GM12878 (cell line): ENCODE results near the gene KISS1R. TPM values are rescaled to one million over a fixed set of nuclear protein-coding genes. Genes with fewer than 3 reads are reported as not detected.
A peak's percentile ranks its signal among the peaks of the same experiment; 100 is the strongest.

Source experiments
- ATAC-seq: fragments of 200-7000 bp; cut with Tn5 transposase; 3 replicates; pipeline ENCODE4 v1.9.1; 2020; ENCODE audit warnings: mild to moderate bottlenecking, moderate library complexity
- BruUV-seq: library from RNA; stranded (reverse); fragments of 400-500 nt; replicated peaks from 2 replicates; lab custom pipeline; 2021; lab: Mats Ljungman, UMichigan
- CTCF ChIA-PET: fragments of 300-600 bp; sonication (Branson Sonifier 250); formaldehyde crosslinking; extraction: SDS; loops from one replicate; lab custom pipeline; 2021; ENCODE audit warnings: inconsistent platforms; lab: Yijun Ruan, JAX
- POLR2A ChIA-PET: fragments of 350-600 bp; formaldehyde crosslinking; extraction: SDS; loops from one replicate; lab custom pipeline; 2021; ENCODE audit warnings: inconsistent platforms; lab: Charles Lee
- RAD21 ChIA-PET: fragments of 300-600 bp; sonication (Branson Sonifier 250); formaldehyde crosslinking; loops from one replicate; lab custom pipeline; 2023; ENCODE audit warnings: antibody characterized with exemption; ENCODE audit not compliant: unreplicated experiment; lab: Charles Lee
- SMC1A ChIA-PET: fragments of 300-600 bp; sonication (Branson Sonifier 250); formaldehyde crosslinking; loops from one replicate; lab custom pipeline; 2023; ENCODE audit not compliant: unreplicated experiment, uncharacterized antibody; lab: Charles Lee
- DNase-seq: peaks from one replicate; pipeline ENCODE4 v3.0.0-alpha.2; 2011; ENCODE audit warnings: low read depth, low spot score
- FAIRE-seq: peaks from 3 replicates; lab custom pipeline; 2011; peaks lifted over from hg19 to GRCh38; lab: Jason Lieb, UNC
- H2AFZ ChIP-seq: 2 replicates; pipeline ENCODE4 v1.6.0; 2011; ENCODE audit warnings: low read depth, low read length, control low read depth; ENCODE audit not compliant: control insufficient read depth
- H3K27ac ChIP-seq: 2 replicates; pipeline ENCODE4 v1.5.1; 2011; ENCODE audit warnings: control low read depth; ENCODE audit not compliant: control insufficient read depth, insufficient read depth
- H3K27me3 ChIP-seq, 2 experiments: replicated peaks in 1 of 2; 2 replicates each; pipeline versions ENCODE4 v1.6.0 to v1.6.1; 2011; ENCODE audit warnings: low read length in 1 of 2; ENCODE audit not compliant: control insufficient read depth in 2 of 2, insufficient read depth in 2 of 2
- H3K36me3 ChIP-seq, 2 experiments: 2 replicates each; pipeline ENCODE4 v1.5.1; 2011; ENCODE audit warnings: low read length in 1 of 2; ENCODE audit not compliant: control insufficient read depth in 2 of 2, insufficient read depth in 2 of 2
- H3K4me1 ChIP-seq: 2 replicates; pipeline ENCODE4 v1.6.1; 2011; ENCODE audit warnings: mild to moderate bottlenecking, low read length, moderate library complexity, mixed read lengths; ENCODE audit not compliant: control insufficient read depth, insufficient read depth
- H3K4me2 ChIP-seq: 2 replicates; pipeline ENCODE4 v1.6.0; 2011; ENCODE audit warnings: control low read depth; ENCODE audit not compliant: control insufficient read depth, insufficient read depth
- H3K4me3 ChIP-seq: fragments of 200-600 bp; sonication (generic); 2 replicates; pipeline ENCODE4 v1.5.1; 2016
- H3K79me2 ChIP-seq: 2 replicates; pipeline ENCODE4 v1.6.0; 2011; ENCODE audit warnings: low read length; ENCODE audit not compliant: control insufficient read depth, insufficient read depth
- H3K9ac ChIP-seq: 2 replicates; pipeline ENCODE4 v1.8.0; 2011; ENCODE audit warnings: low read length, control low read depth, mixed read lengths; ENCODE audit not compliant: control insufficient read depth, insufficient read depth
- H3K9me3 ChIP-seq: replicated peaks from 3 replicates; pipeline ENCODE4 v1.5.1; 2011; ENCODE audit warnings: mild to moderate bottlenecking, low read length; ENCODE audit not compliant: control insufficient read depth, insufficient read depth
- H4K20me1 ChIP-seq: 2 replicates; pipeline ENCODE4 v1.6.0; 2011; ENCODE audit not compliant: control insufficient read depth, insufficient read depth
- CBFB ChIP-seq: IDR thresholded peaks from 2 replicates; pipeline ENCODE4 v1.6.1; 2016; ENCODE audit warnings: antibody characterized with exemption, low read depth
- CREM ChIP-seq: IDR thresholded peaks from 2 replicates; pipeline ENCODE4 v1.6.1; 2014; ENCODE audit warnings: antibody characterized with exemption, low read depth
- NBN ChIP-seq: fragments of 450-650 bp; IDR thresholded peaks from 2 replicates; pipeline ENCODE4 v1.6.1; 2016
- NR2C1 ChIP-seq: fragments of 450-650 bp; IDR thresholded peaks from 2 replicates; pipeline ENCODE4 v1.6.1; 2017; ENCODE audit warnings: antibody characterized with exemption, mild to moderate bottlenecking, moderate library complexity
- POLR2A ChIP-seq: IDR thresholded peaks from 2 replicates; pipeline ENCODE4 v1.6.1; 2011; ENCODE audit warnings: low read depth, mild to moderate bottlenecking, low read length
- WGBS: methylation state at CpG from one replicate; pipeline ENCODE4 v1.1.6; 2016; ENCODE audit warnings: low lambda C conversion rate; ENCODE audit not compliant: insufficient replicate concordance, insufficient coverage; ENCODE audit errors: missing lambda C conversion rate; 5-methylcytosine and 5-hydroxymethylcytosine counted together
- in situ Hi-C: fragments of 300-500 bp; cut with MboI; formaldehyde crosslinking; loops from 9 replicates; pipeline ENCODE4 v1.14.3; 2018; ENCODE audit warnings: mixed read lengths
- intact Hi-C: fragments of 100-400 bp; cut with micrococcal nuclease; formaldehyde crosslinking; loops from one replicate; pipeline ENCODE4 v1.14.2; 2022; ENCODE audit not compliant: unreplicated experiment
- polyA plus RNA-seq, 11 experiments: library from polyadenylated mRNA; depleted of rRNA in 4 of 11; unstranded in 6 of 11; stranded (reverse) in 5 of 11; fragments of >200 nt; fragmentation: Nextera tagmentation in 4 of 11; fragmentation: Illumina TruSeq in 1 of 11; extraction: Ambion mirVana in 4 of 11; extraction: Trizol in 1 of 11; gene quantifications; 1 replicate in 1 of 11; 2 replicates in 10 of 11; pipeline versions ENCODE4 v1.2.1 to v1.2.3, GENCODE V29; 2011 to 2016; ENCODE audit warnings: inconsistent platforms in 2 of 11, missing spikeins in 2 of 11, low read depth in 1 of 11
- total RNA-seq, 4 experiments: library from RNA; depleted of rRNA in 3 of 4; stranded (reverse); fragments of >200 nt in 3 of 4; fragmentation: Illumina TruSeq in 1 of 4; extraction: Trizol in 1 of 4; gene quantifications; 2 replicates each; pipeline versions ENCODE4 v1.2.1 to v1.2.3, GENCODE V29; 2013 to 2021

Gene KISS1R
- total and polyA plus RNA-seq, 10 of the 15 experiments (the other 5 are each of a cell fraction or from before 2014, with no cell fraction given): 0.13 to 2.7 (median 1.4) TPM; not detected in 3

GRCh38 chr19:960020-960419 is 42.9 kb downstream of the KISS1R start:
- ChIA-PET CTCF (interaction anchor here (0.8 kb wide), 1 partner anchor 9 kb away, joined by 3 read pairs; no protein-coding TSS in a partner anchor), RAD21 (no interaction called here), POLR2A (no interaction called here), SMC1A (no interaction called here)
- Histone ChIP-seq H4K20me1 (peaks cover 3% of the 10 kb centered on the region; the same call in 1 of the 2 replicates), H3K36me3 (peaks cover 13 to 49% of the 10 kb centered on the region in 2 experiments), H3K27ac (no peak overlapping the region), H2AFZ (no peak overlapping the region), H3K9me3 (peaks cover under 1% of the 10 kb centered on the region; the same call in 1 of the 3 replicates), H3K27me3 (no peaks in the 10 kb centered on the region), H3K79me2 (peaks cover 12% of the 10 kb centered on the region), H3K4me3 (no peak overlapping the region), H3K4me1 (peaks cover 7% of the 10 kb centered on the region; the same call in 1 of the 2 replicates), H3K4me2 (no peak overlapping the region), H3K9ac (no peak overlapping the region)
- intact Hi-C loops: no loop called here
- BruUV-seq: no TSS peak
- WGBS: 75% methylated on average over 12 of the region's 12 CpGs
- no peak for ATAC-seq
- no peak for DNase-seq
- in situ Hi-C loops: no loop called here
- no peak for TF ChIP-seq POLR2A
- no peak for TF ChIP-seq NBN
- TF ChIP-seq CBFB: no peak
- no peak for TF ChIP-seq CREM
- TF ChIP-seq NR2C1: no peak
- no peak for FAIRE-seq

- no peak overlapping the region for H3K27ac ChIP-seq
- SMC1A ChIA-PET: no interaction called here
- no TSS peak for BruUV-seq
- no peak for TF ChIP-seq CREM
- peak; percentile 42 for TF ChIP-seq POLR2A
- peaks cover 7% of the 10 kb centered on the region for H3K79me2 ChIP-seq
- ATAC-seq (no peak), FAIRE-seq (no peak), DNase-seq (no peak)
- peaks cover 2% of the 10 kb centered on the region; the same call in 1 of the 3 replicates for H3K9me3 ChIP-seq
- H3K27me3 ChIP-seq: no peaks in the 10 kb centered on the region
- in situ Hi-C loops (no loop called here), intact Hi-C loops (no loop called here)
- H3K9ac ChIP-seq: no peak overlapping the region
- H3K4me1 ChIP-seq: peaks cover 1% of the 10 kb centered on the region; the same call in 1 of the 2 replicates
- no peak overlapping the region for H3K4me2 ChIP-seq
- H3K36me3 ChIP-seq: peaks cover 17 to 52% of the 10 kb centered on the region in 2 experiments
- RAD21 ChIA-PET: no interaction called here
- 83% methylated on average over 8 of the region's 8 CpGs for WGBS
- no peak overlapping the region for H3K4me3 ChIP-seq
- CTCF ChIA-PET: no interaction called here
- POLR2A ChIA-PET: no interaction called here
- peaks cover 3% of the 10 kb centered on the region; the same call in 1 of the 2 replicates for H4K20me1 ChIP-seq
- H2AFZ ChIP-seq: no peak overlapping the region
These were observed 43.4 kb downstream of the KISS1R start for GRCh38 chr19:960601-960938.
